ENCODE measurements around the gene PPP2R2D.

- TF ChIP-seq, protein P1, sequence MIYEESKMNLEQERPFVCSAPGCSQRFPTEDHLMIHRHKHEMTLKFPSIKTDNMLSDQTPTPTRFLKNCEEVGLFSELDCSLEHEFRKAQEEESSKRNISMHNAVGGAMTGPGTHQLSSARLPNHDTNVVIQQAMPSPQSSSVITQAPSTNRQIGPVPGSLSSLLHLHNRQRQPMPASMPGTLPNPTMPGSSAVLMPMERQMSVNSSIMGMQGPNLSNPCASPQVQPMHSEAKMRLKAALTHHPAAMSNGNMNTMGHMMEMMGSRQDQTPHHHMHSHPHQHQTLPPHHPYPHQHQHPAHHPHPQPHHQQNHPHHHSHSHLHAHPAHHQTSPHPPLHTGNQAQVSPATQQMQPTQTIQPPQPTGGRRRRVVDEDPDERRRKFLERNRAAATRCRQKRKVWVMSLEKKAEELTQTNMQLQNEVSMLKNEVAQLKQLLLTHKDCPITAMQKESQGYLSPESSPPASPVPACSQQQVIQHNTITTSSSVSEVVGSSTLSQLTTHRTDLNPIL (CRISPR knock-in tag; IDR thresholded peaks at IDR 0.05; ENCODE audit: low read depth): no peak
- TF ChIP-seq ESRRG (CRISPR knock-in tag; IDR thresholded peaks at IDR 0.05) (no peak), ZFP30 (CRISPR knock-in tag; IDR thresholded peaks at IDR 0.05) (no peak), PATZ1 (CRISPR knock-in tag; IDR thresholded peaks at IDR 0.05; ENCODE audit: borderline replicate concordance) (no peak), ZFP3 (CRISPR knock-in tag; IDR thresholded peaks at IDR 0.05) (no peak), ZNF565 (CRISPR knock-in tag; conservative IDR thresholded peaks at IDR 0.05; ENCODE audit: low read depth) (no peak), ZC3H10 (CRISPR knock-in tag; IDR thresholded peaks at IDR 0.05) (no peak), TOX (CRISPR knock-in tag; IDR thresholded peaks at IDR 0.05; ENCODE audit: borderline replicate concordance) (no peak), TCF4 (CRISPR knock-in tag; IDR thresholded peaks at IDR 0.05; ENCODE audit: borderline replicate concordance) (no peak), BACH2 (CRISPR knock-in tag; IDR thresholded peaks at IDR 0.05; ENCODE audit: borderline replicate concordance) (0 out of 2 replicates have a peak, but pooled peaks have one; percentile 65), RARB (CRISPR knock-in tag; IDR thresholded peaks at IDR 0.05) (no peak)
- TF ChIP-seq, protein P2, sequence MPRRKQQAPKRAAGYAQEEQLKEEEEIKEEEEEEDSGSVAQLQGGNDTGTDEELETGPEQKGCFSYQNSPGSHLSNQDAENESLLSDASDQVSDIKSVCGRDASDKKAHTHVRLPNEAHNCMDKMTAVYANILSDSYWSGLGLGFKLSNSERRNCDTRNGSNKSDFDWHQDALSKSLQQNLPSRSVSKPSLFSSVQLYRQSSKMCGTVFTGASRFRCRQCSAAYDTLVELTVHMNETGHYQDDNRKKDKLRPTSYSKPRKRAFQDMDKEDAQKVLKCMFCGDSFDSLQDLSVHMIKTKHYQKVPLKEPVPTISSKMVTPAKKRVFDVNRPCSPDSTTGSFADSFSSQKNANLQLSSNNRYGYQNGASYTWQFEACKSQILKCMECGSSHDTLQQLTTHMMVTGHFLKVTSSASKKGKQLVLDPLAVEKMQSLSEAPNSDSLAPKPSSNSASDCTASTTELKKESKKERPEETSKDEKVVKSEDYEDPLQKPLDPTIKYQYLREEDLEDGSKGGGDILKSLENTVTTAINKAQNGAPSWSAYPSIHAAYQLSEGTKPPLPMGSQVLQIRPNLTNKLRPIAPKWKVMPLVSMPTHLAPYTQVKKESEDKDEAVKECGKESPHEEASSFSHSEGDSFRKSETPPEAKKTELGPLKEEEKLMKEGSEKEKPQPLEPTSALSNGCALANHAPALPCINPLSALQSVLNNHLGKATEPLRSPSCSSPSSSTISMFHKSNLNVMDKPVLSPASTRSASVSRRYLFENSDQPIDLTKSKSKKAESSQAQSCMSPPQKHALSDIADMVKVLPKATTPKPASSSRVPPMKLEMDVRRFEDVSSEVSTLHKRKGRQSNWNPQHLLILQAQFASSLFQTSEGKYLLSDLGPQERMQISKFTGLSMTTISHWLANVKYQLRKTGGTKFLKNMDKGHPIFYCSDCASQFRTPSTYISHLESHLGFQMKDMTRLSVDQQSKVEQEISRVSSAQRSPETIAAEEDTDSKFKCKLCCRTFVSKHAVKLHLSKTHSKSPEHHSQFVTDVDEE (CRISPR knock-in tag; IDR thresholded peaks at IDR 0.05): peak; percentile 25; the same call in 1 of the 2 replicates
- TF ChIP-seq, protein P3, sequence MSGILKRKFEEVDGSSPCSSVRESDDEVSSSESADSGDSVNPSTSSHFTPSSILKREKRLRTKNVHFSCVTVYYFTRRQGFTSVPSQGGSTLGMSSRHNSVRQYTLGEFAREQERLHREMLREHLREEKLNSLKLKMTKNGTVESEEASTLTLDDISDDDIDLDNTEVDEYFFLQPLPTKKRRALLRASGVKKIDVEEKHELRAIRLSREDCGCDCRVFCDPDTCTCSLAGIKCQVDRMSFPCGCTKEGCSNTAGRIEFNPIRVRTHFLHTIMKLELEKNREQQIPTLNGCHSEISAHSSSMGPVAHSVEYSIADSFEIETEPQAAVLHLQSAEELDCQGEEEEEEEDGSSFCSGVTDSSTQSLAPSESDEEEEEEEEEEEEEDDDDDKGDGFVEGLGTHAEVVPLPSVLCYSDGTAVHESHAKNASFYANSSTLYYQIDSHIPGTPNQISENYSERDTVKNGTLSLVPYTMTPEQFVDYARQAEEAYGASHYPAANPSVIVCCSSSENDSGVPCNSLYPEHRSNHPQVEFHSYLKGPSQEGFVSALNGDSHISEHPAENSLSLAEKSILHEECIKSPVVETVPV (CRISPR knock-in tag; IDR thresholded peaks at IDR 0.05): no peak
Measured at GRCh38 chr10:131900350-131901152, at the start of gene PPP2R2D.

Data from SK-N-SH treated with all-trans-retinoic acid at 6 μM for 48 hours (cell line).